ENCODE results near the gene NETO2.
"Not testable (repeated sequence)": the region's sequence is repeated elsewhere in the genome, so short reads cannot be mapped to it uniquely, and the experiment has no call there.

The NETO2 gene

DNA sequence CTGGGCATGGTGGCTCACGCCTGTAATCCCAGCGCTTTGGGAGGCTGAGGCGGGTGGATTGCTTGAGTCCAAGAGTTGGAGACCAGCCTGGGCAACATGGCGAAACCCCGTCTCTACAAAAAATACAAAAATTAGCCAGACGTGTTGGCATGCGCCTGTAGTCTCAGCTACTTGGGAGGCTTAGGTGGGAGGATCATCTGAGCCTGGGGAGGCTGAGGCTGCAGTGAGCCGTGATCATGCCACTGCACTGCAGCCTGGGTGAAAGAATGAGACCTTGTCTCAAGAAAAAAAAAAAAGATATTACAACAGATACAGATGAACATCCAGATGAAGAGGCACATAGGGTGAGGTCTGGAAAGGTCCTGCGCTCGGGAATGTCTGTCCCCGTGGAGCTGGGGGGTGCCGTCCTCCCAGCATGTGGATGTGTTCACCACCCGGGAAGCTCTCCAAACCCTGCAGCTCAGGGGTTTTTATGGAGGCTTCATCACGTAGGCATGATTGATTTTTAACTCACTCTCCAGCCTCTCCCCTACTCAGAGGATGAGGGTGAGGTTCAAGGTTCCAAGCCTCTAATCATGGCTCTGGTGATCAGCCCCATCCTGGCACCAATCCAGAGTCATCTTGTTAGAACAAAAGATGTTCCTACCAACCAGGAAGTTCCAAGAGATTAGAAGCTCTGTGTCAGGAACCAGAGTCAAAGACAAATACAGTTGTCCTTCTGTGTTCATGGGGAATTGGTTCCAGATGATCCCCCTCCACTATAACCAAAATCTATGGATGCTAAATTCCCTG is 85.3 kb downstream of the NETO2 start:
- Histone ChIP-seq H3K4me1 (ENCODE audit: control insufficient read depth, insufficient read depth, low read length, poor library complexity, severe bottlenecking) (no peaks in the 10 kb centered on the region), H3K36me3 (ENCODE audit: control insufficient read depth, insufficient read depth, low read length) (no peaks in the 10 kb centered on the region), H3K9me3 (ENCODE audit: control insufficient read depth, low read length) (no peaks in the 10 kb centered on the region), H3K27ac (ENCODE audit: insufficient read depth, low read length, poor library complexity, severe bottlenecking) (no peak overlapping the region), H3K4me3 (ENCODE audit: insufficient read depth, low read depth, low read length, poor library complexity, severe bottlenecking) (no peak overlapping the region), H3K27me3 (replicated peaks; ENCODE audit: control insufficient read depth, insufficient read depth, low read length, poor library complexity, severe bottlenecking) (no peaks in the 10 kb centered on the region)
- no peak for DNase-seq

DNA sequence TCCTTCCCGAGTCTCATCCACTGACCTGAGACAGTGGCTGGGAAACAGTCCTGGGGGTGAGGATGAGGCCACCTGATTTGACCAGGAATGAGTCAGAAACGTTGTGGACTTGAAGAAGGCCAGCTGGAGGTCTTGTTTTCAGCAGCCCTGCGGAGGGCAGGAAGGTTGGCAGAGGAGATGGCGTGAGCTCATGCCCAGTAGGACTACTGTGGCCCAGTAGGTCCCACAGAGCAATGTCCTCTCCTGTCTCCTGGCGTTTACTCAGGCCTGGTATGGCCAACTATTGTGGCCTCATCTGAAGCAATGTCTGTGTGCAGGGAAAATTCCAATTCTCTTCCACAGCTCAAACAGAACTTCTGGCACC is 86.1 kb downstream of the NETO2 start:
- Histone ChIP-seq H3K4me3 (ENCODE audit: insufficient read depth, low read depth, low read length, poor library complexity, severe bottlenecking) (no peak overlapping the region), H3K4me1 (ENCODE audit: control insufficient read depth, insufficient read depth, low read length, poor library complexity, severe bottlenecking) (no peaks in the 10 kb centered on the region), H3K27me3 (replicated peaks; ENCODE audit: control insufficient read depth, insufficient read depth, low read length, poor library complexity, severe bottlenecking) (no peaks in the 10 kb centered on the region), H3K27ac (ENCODE audit: insufficient read depth, low read length, poor library complexity, severe bottlenecking) (no peak overlapping the region), H3K36me3 (ENCODE audit: control insufficient read depth, insufficient read depth, low read length) (no peaks in the 10 kb centered on the region), H3K9me3 (ENCODE audit: control insufficient read depth, low read length) (no peaks in the 10 kb centered on the region)
- no peak for DNase-seq

DNA sequence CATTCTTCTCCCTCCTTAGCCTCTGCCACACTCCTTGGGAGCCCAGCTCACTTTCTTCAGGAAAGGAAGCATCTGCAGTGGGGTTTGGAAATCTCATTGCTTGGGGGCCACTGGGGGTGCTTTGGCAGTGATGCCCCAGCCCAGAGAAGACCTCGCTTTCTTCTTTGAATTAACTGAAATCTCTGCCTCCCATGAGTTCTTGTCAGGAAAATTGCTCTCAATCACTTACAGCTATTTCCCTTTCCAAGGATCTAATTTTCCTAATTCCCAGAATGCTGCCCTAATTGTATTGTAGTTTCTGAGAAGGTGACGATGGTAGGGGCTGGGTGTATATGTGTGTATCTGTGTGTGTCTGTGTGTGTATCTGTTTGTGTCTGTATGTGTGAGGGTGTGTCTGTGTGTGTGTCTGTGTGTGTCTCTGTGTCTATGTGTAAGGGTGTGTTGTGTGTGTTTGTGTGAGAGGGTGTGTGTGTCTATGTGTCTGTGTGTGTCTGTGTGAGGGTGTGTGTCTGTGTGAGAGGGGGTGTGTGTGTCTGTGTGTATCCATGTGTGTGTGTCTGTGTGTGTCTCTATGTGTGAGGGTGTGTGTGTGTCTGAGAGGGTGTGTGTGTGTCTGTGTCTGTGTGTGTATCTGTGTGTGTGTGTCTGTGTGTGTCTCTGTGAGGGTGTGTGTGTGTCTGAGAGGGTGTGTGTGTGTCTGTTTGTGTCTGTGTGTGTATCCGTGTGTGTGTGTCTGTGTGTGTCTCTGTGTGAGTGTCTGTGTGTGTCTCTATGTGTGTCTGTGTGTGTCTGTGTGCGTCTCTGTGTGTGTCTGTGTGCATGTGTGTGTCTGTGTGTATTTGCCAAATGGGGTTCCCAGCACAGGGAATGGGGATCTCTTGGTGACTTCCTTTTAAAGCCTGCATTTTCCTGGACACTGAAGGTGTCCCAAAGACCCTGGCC is 86.8 kb downstream of the NETO2 start:
- H3K27ac ChIP-seq (ENCODE audit: insufficient read depth, low read length, poor library complexity, severe bottlenecking) = no peak overlapping the region
- DNase-seq = no peak
- no peak overlapping the region for H3K4me3 ChIP-seq (ENCODE audit: insufficient read depth, low read depth, low read length, poor library complexity, severe bottlenecking)
- no peaks in the 10 kb centered on the region for H3K36me3 ChIP-seq (ENCODE audit: control insufficient read depth, insufficient read depth, low read length)
- no peaks in the 10 kb centered on the region for H3K9me3 ChIP-seq (ENCODE audit: control insufficient read depth, low read length)
- H3K4me1 ChIP-seq (ENCODE audit: control insufficient read depth, insufficient read depth, low read length, poor library complexity, severe bottlenecking) = no peaks in the 10 kb centered on the region
- H3K27me3 ChIP-seq (replicated peaks; ENCODE audit: control insufficient read depth, insufficient read depth, low read length, poor library complexity, severe bottlenecking) = no peaks in the 10 kb centered on the region

DNA sequence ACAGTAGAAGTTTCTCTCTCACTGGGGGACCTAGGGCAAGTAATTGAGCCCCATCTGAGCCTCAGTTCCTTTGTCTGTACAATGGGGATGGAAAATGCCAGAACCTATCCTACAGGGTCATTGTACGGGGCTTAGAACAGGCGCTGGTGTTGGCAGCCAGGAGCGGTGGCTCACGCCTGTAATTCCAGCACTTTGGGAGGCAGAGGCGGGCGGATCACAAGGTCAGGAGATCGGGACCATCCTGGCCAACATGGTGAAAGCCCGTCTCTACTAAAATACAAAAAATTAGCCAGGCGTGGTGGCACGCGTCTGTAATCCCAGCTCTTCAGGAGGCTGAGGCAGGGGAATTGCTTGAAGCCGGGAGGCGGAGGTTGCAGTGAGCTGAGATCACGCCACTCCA is 87.7 kb downstream of the NETO2 start:
- not testable (repeated sequence) for H3K27ac ChIP-seq (ENCODE audit: insufficient read depth, low read length, poor library complexity, severe bottlenecking); H3K4me1 ChIP-seq (ENCODE audit: control insufficient read depth, insufficient read depth, low read length, poor library complexity, severe bottlenecking); H3K27me3 ChIP-seq (replicated peaks; ENCODE audit: control insufficient read depth, insufficient read depth, low read length, poor library complexity, severe bottlenecking); H3K36me3 ChIP-seq (ENCODE audit: control insufficient read depth, insufficient read depth, low read length); DNase-seq; H3K9me3 ChIP-seq (ENCODE audit: control insufficient read depth, low read length); H3K4me3 ChIP-seq (ENCODE audit: insufficient read depth, low read depth, low read length, poor library complexity, severe bottlenecking)

DNA sequence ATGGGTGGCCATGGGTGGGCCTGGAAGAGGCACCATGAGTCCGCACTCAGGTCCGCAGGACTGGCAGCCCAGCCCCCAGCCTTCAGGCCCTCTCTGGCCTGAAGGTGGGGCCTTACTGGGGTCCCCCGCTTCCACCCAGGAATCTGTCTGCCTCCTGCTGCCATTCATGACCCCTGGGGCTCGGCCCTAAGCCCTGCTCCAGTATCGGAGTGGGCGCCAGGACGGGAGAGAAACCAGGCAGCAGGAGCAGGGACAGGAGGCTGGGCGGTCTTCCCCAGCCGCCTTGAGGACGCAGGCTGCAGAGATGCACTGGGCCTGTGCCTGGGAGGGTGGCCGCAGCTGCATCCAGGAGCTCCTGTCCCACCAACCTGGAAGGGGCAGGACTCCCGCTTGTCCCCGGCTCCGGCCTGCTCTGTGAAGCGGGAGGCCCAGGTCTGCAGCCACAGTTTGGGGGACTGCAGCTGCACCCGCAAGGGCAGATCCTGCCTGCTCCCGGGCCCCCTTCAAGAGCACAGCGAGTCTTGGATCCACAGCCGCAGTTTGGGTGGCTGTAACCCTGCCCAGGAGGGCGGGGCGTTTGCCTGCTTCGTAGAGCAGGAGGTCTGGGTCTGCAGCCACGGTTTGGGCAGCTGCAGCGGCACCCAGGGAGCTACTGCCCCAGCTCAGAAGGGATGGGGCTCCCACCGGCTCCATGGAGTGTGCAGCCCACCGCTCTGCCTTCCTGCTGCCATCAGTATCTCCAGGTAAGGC is 88.4 kb downstream of the NETO2 start:
- Histone ChIP-seq H3K4me3 (ENCODE audit: insufficient read depth, low read depth, low read length, poor library complexity, severe bottlenecking) (no peak overlapping the region), H3K36me3 (ENCODE audit: control insufficient read depth, insufficient read depth, low read length) (no peaks in the 10 kb centered on the region), H3K4me1 (ENCODE audit: control insufficient read depth, insufficient read depth, low read length, poor library complexity, severe bottlenecking) (no peaks in the 10 kb centered on the region)

DNA sequence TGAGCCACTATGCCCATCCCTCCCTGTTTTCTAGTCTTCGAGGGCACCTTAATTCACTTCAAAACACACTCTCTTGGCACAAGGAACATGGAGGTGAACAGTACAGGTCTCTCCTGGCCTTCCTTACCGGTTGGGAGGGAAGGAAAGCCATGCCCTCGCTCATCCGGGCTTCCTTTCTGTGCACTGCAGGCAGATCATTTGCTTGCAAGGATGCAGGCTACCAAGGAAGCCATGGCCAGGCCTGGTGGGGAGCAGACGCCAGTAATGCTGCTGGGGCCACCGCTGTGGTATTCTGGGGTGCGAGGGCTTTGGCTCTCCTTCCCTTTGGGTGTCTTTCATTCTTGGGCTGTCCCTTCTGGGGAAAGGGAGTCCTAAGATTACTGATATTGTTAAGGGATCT is 89.4 kb downstream of the NETO2 start:
- H3K4me1 ChIP-seq (ENCODE audit: control insufficient read depth, insufficient read depth, low read length, poor library complexity, severe bottlenecking) = no peaks in the 10 kb centered on the region
- DNase-seq = no peak
- no peak overlapping the region for H3K4me3 ChIP-seq (ENCODE audit: insufficient read depth, low read depth, low read length, poor library complexity, severe bottlenecking)
- H3K27me3 ChIP-seq (replicated peaks; ENCODE audit: control insufficient read depth, insufficient read depth, low read length, poor library complexity, severe bottlenecking) = no peaks in the 10 kb centered on the region
- no peak overlapping the region for H3K27ac ChIP-seq (ENCODE audit: insufficient read depth, low read length, poor library complexity, severe bottlenecking)
- H3K36me3 ChIP-seq (ENCODE audit: control insufficient read depth, insufficient read depth, low read length) = no peaks in the 10 kb centered on the region
- no peaks in the 10 kb centered on the region for H3K9me3 ChIP-seq (ENCODE audit: control insufficient read depth, low read length)

More for the DNA sequence above, 88.4 kb downstream of the NETO2 start:
- Histone ChIP-seq H3K27me3 (replicated peaks; ENCODE audit: control insufficient read depth, insufficient read depth, low read length, poor library complexity, severe bottlenecking) (no peaks in the 10 kb centered on the region), H3K9me3 (ENCODE audit: control insufficient read depth, low read length) (no peaks in the 10 kb centered on the region), H3K27ac (ENCODE audit: insufficient read depth, low read length, poor library complexity, severe bottlenecking) (no peak overlapping the region)
- DNase-seq = no peak

DNA sequence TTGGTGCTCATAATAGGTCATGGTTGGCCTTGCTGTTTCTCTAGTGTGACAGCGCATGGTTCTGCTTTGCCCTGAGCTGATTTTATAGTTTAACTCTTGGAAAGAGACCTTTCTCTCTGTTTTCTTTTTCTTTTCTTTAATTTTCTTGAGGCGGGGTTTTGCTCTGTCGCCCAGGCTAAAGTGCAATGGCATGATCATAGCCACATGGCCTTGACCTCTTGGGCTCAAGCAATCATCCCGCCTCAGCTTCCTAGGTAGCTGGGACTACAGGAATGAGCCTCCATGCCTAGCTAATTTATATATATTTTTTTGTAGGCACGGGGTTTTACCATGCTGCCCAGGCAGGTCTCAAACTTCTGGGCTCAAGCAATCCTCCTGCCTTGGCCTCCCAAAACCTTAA is 89.8 kb downstream of the NETO2 start:
- Histone ChIP-seq H3K9me3 (ENCODE audit: control insufficient read depth, low read length) (no peaks in the 10 kb centered on the region), H3K36me3 (ENCODE audit: control insufficient read depth, insufficient read depth, low read length) (no peaks in the 10 kb centered on the region), H3K27ac (ENCODE audit: insufficient read depth, low read length, poor library complexity, severe bottlenecking) (no peak overlapping the region), H3K27me3 (replicated peaks; ENCODE audit: control insufficient read depth, insufficient read depth, low read length, poor library complexity, severe bottlenecking) (no peaks in the 10 kb centered on the region), H3K4me3 (ENCODE audit: insufficient read depth, low read depth, low read length, poor library complexity, severe bottlenecking) (no peak overlapping the region), H3K4me1 (ENCODE audit: control insufficient read depth, insufficient read depth, low read length, poor library complexity, severe bottlenecking) (no peaks in the 10 kb centered on the region)
- DNase-seq = no peak

DNA sequence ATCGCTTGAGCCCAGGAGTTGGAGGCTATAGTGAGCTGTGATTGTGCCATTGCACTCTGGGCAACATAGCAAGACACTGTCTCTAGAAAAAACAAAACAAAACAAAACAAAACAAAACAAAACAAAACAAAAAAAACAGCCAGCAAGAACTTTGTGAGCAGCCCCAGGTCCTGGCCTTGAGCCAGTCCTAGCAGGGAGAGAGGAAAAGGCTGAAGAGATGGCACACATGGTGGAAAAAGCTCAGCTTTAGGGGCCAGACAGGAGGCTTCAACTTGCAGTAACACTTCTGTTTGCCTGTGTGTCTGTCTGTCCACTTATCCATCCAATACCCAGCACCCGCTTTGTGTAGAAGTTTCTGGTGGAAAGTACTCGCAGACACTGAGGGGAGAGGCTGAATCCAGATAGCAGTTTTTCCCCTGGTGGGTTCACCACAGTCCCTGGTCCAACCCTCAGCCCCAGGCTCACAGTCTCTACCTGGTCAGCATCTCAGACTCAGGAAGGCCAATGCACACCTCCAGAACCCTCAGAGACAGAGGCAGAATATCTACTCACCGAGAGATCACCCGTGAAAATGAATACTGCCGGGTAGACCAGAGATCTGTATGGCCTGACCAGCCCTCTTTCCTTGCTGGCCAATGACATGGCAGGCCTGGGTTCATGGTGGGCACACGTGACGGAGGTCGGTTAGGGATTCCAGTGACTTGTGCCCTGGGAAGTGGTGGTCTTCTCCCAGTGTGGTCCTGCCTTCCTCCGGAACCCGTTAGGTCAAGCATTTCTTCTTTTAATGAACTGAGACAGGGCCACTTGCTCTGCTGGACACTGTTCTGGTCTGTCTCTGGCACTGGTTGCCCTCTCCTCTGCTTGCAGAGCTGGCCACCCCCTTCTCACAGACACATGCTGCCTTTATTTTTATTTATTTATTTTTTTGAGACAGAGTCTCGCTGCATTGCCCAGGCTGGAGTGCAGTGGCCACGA is 90.8 kb downstream of the NETO2 start:
- H3K4me3 ChIP-seq (ENCODE audit: insufficient read depth, low read depth, low read length, poor library complexity, severe bottlenecking) = no peak overlapping the region
- H3K27me3 ChIP-seq (replicated peaks; ENCODE audit: control insufficient read depth, insufficient read depth, low read length, poor library complexity, severe bottlenecking) = no peaks in the 10 kb centered on the region
- no peak overlapping the region for H3K27ac ChIP-seq (ENCODE audit: insufficient read depth, low read length, poor library complexity, severe bottlenecking)
- H3K4me1 ChIP-seq (ENCODE audit: control insufficient read depth, insufficient read depth, low read length, poor library complexity, severe bottlenecking) = no peaks in the 10 kb centered on the region
- H3K36me3 ChIP-seq (ENCODE audit: control insufficient read depth, insufficient read depth, low read length) = no peaks in the 10 kb centered on the region
- DNase-seq = no peak
- no peaks in the 10 kb centered on the region for H3K9me3 ChIP-seq (ENCODE audit: control insufficient read depth, low read length)

DNA sequence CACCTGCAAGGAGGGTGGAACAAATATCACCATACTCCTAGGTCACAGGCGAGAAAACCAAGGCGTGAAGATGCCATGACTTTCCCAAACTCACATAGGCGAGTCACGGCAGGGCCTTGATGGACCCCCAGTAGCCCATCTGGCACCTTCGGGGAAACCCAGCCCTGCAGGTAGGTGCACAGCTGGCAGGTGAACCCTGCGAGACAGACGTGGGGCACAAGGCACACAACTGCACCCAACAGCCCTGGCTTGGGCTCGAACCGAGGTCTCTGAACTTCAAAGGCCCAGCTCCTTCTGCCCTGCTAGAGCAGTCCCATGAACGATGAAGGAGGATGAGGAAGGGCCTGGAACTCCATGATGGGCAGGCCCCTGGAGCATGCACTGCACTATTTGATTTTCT is 92.7 kb downstream of the NETO2 start:
- H3K27me3 ChIP-seq (replicated peaks; ENCODE audit: control insufficient read depth, insufficient read depth, low read length, poor library complexity, severe bottlenecking) = no peaks in the 10 kb centered on the region
- H3K4me1 ChIP-seq (ENCODE audit: control insufficient read depth, insufficient read depth, low read length, poor library complexity, severe bottlenecking) = no peaks in the 10 kb centered on the region
- H3K4me3 ChIP-seq (ENCODE audit: insufficient read depth, low read depth, low read length, poor library complexity, severe bottlenecking) = no peak overlapping the region
- H3K27ac ChIP-seq (ENCODE audit: insufficient read depth, low read length, poor library complexity, severe bottlenecking) = no peak overlapping the region
- no peaks in the 10 kb centered on the region for H3K9me3 ChIP-seq (ENCODE audit: control insufficient read depth, low read length)
- H3K36me3 ChIP-seq (ENCODE audit: control insufficient read depth, insufficient read depth, low read length) = no peaks in the 10 kb centered on the region
- no peak for DNase-seq

Data from effector memory CD4-positive, alpha-beta T cell (primary cell).